ENCODE data around the gene MACF1. TPM values are rescaled to one million over a fixed set of nuclear protein-coding genes. Genes with fewer than 3 reads are reported as not detected.

Gene MACF1
- total and polyA plus RNA-seq, 2 of the 13 experiments (the other 11 are each of a cell fraction or from before 2014, with no cell fraction given): 36.7 to 65.4 TPM

GRCh38 chr1:39407896-39408640 lies 203.6 kb downstream of the MACF1 start (continued):
- peak; percentile 29; the same call in 1 of the 2 replicates for TF ChIP-seq PHF21A (CRISPR knock-in tag; IDR thresholded peaks at IDR 0.05)
- TF ChIP-seq KMT2A (CRISPR knock-in tag; IDR thresholded peaks at IDR 0.05): no peak
- TF ChIP-seq ZFP36L2 (CRISPR knock-in tag; IDR thresholded peaks at IDR 0.05): no peak
- 0 out of 2 replicates have a peak, but pooled peaks have one; percentile 40 for TF ChIP-seq ZNF264 (CRISPR knock-in tag; IDR thresholded peaks at IDR 0.05)
- TF ChIP-seq SRY (CRISPR knock-in tag; IDR thresholded peaks at IDR 0.05): no peak
- peak; percentile 54; the same call in 1 of the 2 replicates for TF ChIP-seq BRD4 (CRISPR knock-in tag; IDR thresholded peaks at IDR 0.05)
- TF ChIP-seq ARID5B (CRISPR knock-in tag; IDR thresholded peaks at IDR 0.05): peak; percentile 42; the same call in 1 of the 2 replicates
- TF ChIP-seq, protein P1, sequence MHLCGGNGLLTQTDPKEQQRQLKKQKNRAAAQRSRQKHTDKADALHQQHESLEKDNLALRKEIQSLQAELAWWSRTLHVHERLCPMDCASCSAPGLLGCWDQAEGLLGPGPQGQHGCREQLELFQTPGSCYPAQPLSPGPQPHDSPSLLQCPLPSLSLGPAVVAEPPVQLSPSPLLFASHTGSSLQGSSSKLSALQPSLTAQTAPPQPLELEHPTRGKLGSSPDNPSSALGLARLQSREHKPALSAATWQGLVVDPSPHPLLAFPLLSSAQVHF (CRISPR knock-in tag; IDR thresholded peaks at IDR 0.05): no peak
- TF ChIP-seq, protein P2, sequence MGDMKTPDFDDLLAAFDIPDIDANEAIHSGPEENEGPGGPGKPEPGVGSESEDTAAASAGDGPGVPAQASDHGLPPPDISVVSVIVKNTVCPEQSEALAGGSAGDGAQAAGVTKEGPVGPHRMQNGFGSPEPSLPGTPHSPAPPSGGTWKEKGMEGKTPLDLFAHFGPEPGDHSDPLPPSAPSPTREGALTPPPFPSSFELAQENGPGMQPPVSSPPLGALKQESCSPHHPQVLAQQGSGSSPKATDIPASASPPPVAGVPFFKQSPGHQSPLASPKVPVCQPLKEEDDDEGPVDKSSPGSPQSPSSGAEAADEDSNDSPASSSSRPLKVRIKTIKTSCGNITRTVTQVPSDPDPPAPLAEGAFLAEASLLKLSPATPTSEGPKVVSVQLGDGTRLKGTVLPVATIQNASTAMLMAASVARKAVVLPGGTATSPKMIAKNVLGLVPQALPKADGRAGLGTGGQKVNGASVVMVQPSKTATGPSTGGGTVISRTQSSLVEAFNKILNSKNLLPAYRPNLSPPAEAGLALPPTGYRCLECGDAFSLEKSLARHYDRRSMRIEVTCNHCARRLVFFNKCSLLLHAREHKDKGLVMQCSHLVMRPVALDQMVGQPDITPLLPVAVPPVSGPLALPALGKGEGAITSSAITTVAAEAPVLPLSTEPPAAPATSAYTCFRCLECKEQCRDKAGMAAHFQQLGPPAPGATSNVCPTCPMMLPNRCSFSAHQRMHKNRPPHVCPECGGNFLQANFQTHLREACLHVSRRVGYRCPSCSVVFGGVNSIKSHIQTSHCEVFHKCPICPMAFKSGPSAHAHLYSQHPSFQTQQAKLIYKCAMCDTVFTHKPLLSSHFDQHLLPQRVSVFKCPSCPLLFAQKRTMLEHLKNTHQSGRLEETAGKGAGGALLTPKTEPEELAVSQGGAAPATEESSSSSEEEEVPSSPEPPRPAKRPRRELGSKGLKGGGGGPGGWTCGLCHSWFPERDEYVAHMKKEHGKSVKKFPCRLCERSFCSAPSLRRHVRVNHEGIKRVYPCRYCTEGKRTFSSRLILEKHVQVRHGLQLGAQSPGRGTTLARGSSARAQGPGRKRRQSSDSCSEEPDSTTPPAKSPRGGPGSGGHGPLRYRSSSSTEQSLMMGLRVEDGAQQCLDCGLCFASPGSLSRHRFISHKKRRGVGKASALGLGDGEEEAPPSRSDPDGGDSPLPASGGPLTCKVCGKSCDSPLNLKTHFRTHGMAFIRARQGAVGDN (CRISPR knock-in tag; IDR thresholded peaks at IDR 0.05): peak; percentile 62
- no peak for TF ChIP-seq ZNF563 (CRISPR knock-in tag; IDR thresholded peaks at IDR 0.05)
- TF ChIP-seq POLR2A (IDR thresholded peaks at IDR 0.05; ENCODE audit: insufficient read depth in 1 of 2, low read depth in 2 of 2, low read length in 2 of 2): peak; percentile 50 to 51
- TF ChIP-seq ZNF577 (CRISPR knock-in tag; IDR thresholded peaks at IDR 0.05; ENCODE audit: borderline replicate concordance, low read depth): no peak
- TF ChIP-seq ARHGAP35 (CRISPR knock-in tag; IDR thresholded peaks at IDR 0.05; ENCODE audit: borderline replicate concordance): no peak
- peak; percentile 82; the same call in 1 of the 2 replicates for TF ChIP-seq ZNF598 (CRISPR knock-in tag; IDR thresholded peaks at IDR 0.05; ENCODE audit: borderline replicate concordance)
- no peak for TF ChIP-seq GATAD1 (CRISPR knock-in tag; IDR thresholded peaks at IDR 0.05)
- no peak for TF ChIP-seq ZNF121 (CRISPR knock-in tag; IDR thresholded peaks at IDR 0.05)
- 0 out of 2 replicates have a peak, but pooled peaks have one; percentile 21 for TF ChIP-seq ZNF274 (CRISPR knock-in tag; IDR thresholded peaks at IDR 0.05)
- TF ChIP-seq KLF13 (CRISPR knock-in tag; IDR thresholded peaks at IDR 0.05): no peak
- TF ChIP-seq ZBTB39 (CRISPR knock-in tag; IDR thresholded peaks at IDR 0.05): no peak
- TF ChIP-seq KDM6A (CRISPR knock-in tag; IDR thresholded peaks at IDR 0.05; ENCODE audit: low read depth): no peak; the same call in 1 of the 2 replicates

All from HepG2 (cell line).